Bronchial epithelial cell (primary cell): ENCODE results near the gene MUCL1. TPM values are rescaled to one million over a fixed set of nuclear protein-coding genes. Genes with fewer than 3 reads are reported as not detected.

ENCODE experiments used
- DNase-seq: peaks from one replicate; pipeline ENCODE4 v3.0.0-alpha.2; 2010; ENCODE audit warnings: low read depth
- FAIRE-seq: peaks from 2 replicates; lab custom pipeline; 2011; peaks lifted over from hg19 to GRCh38; lab: Jason Lieb, UNC
- H3K27me3 ChIP-seq: 2 replicates; pipeline ENCODE4 v1.5.1; 2011; ENCODE audit warnings: low read length; ENCODE audit not compliant: control insufficient read depth, insufficient read depth
- H3K36me3 ChIP-seq: 2 replicates; pipeline ENCODE4 v1.5.1; 2011; ENCODE audit warnings: low read length; ENCODE audit not compliant: control insufficient read depth, insufficient read depth
- H3K4me3 ChIP-seq: 2 replicates; pipeline ENCODE4 v1.5.1; 2011; ENCODE audit warnings: mild to moderate bottlenecking, low read depth, low read length, control low read depth
- CTCF ChIP-seq: IDR thresholded peaks from 2 replicates; pipeline ENCODE4 v1.5.1; 2011; ENCODE audit warnings: mild to moderate bottlenecking, moderate library complexity, low read length, control low read depth, inconsistent platforms; ENCODE audit not compliant: insufficient read depth, severe bottlenecking
- total RNA-seq: library from RNA; depleted of rRNA; stranded (reverse); fragments of >200 nt; gene quantifications from 2 replicates; pipeline ENCODE4 v1.2.1, GENCODE V29; 2014

MUCL1 gene
- total RNA-seq, 1 donor from 2014 or later: not detected

- H3K27me3 ChIP-seq: no peaks in the 10 kb centered on the region
- no peak for TF ChIP-seq CTCF
- no peaks in the 10 kb centered on the region for H3K36me3 ChIP-seq
- DNase-seq: no peak
- no peak overlapping the region for H3K4me3 ChIP-seq
- no peak for FAIRE-seq
Observed at GRCh38 chr12:54840244-54840865, 14.0 kb upstream of the MUCL1 start.

- no peak for FAIRE-seq
- no peaks in the 10 kb centered on the region for H3K27me3 ChIP-seq
- H3K4me3 ChIP-seq: no peak overlapping the region
- DNase-seq: no peak
- H3K36me3 ChIP-seq: no peaks in the 10 kb centered on the region
- no peak for TF ChIP-seq CTCF
Observed at GRCh38 chr12:54857406-54857805, 3.1 kb downstream of the MUCL1 start.

- H3K27me3 ChIP-seq: no peaks in the 10 kb centered on the region
- DNase-seq (peak; percentile 25), FAIRE-seq (no peak)
- no peak overlapping the region for H3K4me3 ChIP-seq
- TF ChIP-seq CTCF: no peak
- H3K36me3 ChIP-seq: no peaks in the 10 kb centered on the region
Observed at GRCh38 chr12:54858562-54858961, 4.2 kb downstream of the MUCL1 start.

- H3K36me3 ChIP-seq: no peaks in the 10 kb centered on the region
- FAIRE-seq (no peak), DNase-seq (no peak)
- H3K4me3 ChIP-seq: no peak overlapping the region
- H3K27me3 ChIP-seq: no peaks in the 10 kb centered on the region
- TF ChIP-seq CTCF: no peak
Observed at GRCh38 chr12:54859502-54859901, 5.2 kb downstream of the MUCL1 start.

GRCh38 chr12:54861927-54862326, 7.6 kb downstream of the MUCL1 start:
- no peak for TF ChIP-seq CTCF
- DNase-seq (no peak), FAIRE-seq (no peak)
- no peak overlapping the region for H3K4me3 ChIP-seq
- H3K36me3 ChIP-seq: no peaks in the 10 kb centered on the region
- H3K27me3 ChIP-seq: no peaks in the 10 kb centered on the region

GRCh38 chr12:54863948-54864618, 9.8 kb downstream of the MUCL1 start:
- no peak for DNase-seq
- Histone ChIP-seq H3K4me3 (no peak overlapping the region), H3K27me3 (no peaks in the 10 kb centered on the region), H3K36me3 (no peaks in the 10 kb centered on the region)
- TF ChIP-seq CTCF: no peak
- FAIRE-seq: no peak
